ENCODE results near the gene PCDHGA1.
"Not testable (repeated sequence)": the region's sequence is repeated elsewhere in the genome, so short reads cannot be mapped to it uniquely, and the experiment has no call there.

PCDHGA1 gene

GRCh38 chr5:141382469-141383294, 52.4 kb downstream of the PCDHGA1 start, which contains the start of gene PCDHGA7:
PCDHGA7 (plus strand) TSS chr5:141382742; CDS start chr5:141382900, 158 bp downstream.
- DNase-seq (ENCODE audit: low spot score), result no peak

GRCh38 chr5:141383345-141383744, 53.0 kb downstream of the PCDHGA1 start:
- no peak for DNase-seq (ENCODE audit: low spot score)

GRCh38 chr5:141384471-141385267, 54.4 kb downstream of the PCDHGA1 start:
- no peak for DNase-seq (ENCODE audit: low spot score)

- DNase-seq (ENCODE audit: low spot score), result not testable (repeated sequence)
Measured at GRCh38 chr5:141387557-141388311, 57.4 kb downstream of the PCDHGA1 start, which contains the start of gene PCDHGB4. PCDHGB4 (plus strand) TSS chr5:141387698; CDS start chr5:141387885, 187 bp downstream.

GRCh38 chr5:141388661-141389060, 58.3 kb downstream of the PCDHGA1 start:
- no peak for DNase-seq (ENCODE audit: low spot score)

- DNase-seq (ENCODE audit: low spot score), result no peak
Measured at GRCh38 chr5:141389153-141390042, 59.1 kb downstream of the PCDHGA1 start.

GRCh38 chr5:141392429-141393198, 62.3 kb downstream of the PCDHGA1 start, which contains the start of gene PCDHGA8:
PCDHGA8 (plus strand) TSS chr5:141392633; CDS start chr5:141392814, 181 bp downstream.
- DNase-seq (ENCODE audit: low spot score), result no peak

- DNase-seq (ENCODE audit: low spot score), result no peak
Measured at GRCh38 chr5:141393267-141393666, 63.0 kb downstream of the PCDHGA1 start.

GRCh38 chr5:141394401-141395187, 64.3 kb downstream of the PCDHGA1 start:
- not testable (repeated sequence) for DNase-seq (ENCODE audit: low spot score)

- DNase-seq (ENCODE audit: low spot score), result not testable (repeated sequence)
Measured at GRCh38 chr5:141397756-141398551, 67.6 kb downstream of the PCDHGA1 start, which contains the start of gene PCDHGB5. PCDHGB5 (plus strand) TSS chr5:141397947; CDS start chr5:141398128, 181 bp downstream.

- DNase-seq (ENCODE audit: low spot score), result no peak
Measured at GRCh38 chr5:141398608-141399007, 68.3 kb downstream of the PCDHGA1 start.

GRCh38 chr5:141399555-141400258, 69.4 kb downstream of the PCDHGA1 start:
- no peak for DNase-seq (ENCODE audit: low spot score)

- peak; percentile 47 for DNase-seq (ENCODE audit: low spot score)
Measured at GRCh38 chr5:141402553-141403243, 72.4 kb downstream of the PCDHGA1 start, which contains the start of gene PCDHGA9. PCDHGA9 (plus strand) TSS chr5:141402778; CDS start chr5:141402953, 175 bp downstream.

- no peak for DNase-seq (ENCODE audit: low spot score)
Measured at GRCh38 chr5:141403387-141403786, 73.1 kb downstream of the PCDHGA1 start.

GRCh38 chr5:141407790-141408505, 77.6 kb downstream of the PCDHGA1 start, which contains the start of gene PCDHGB6:
PCDHGB6 (plus strand) TSS chr5:141408021; CDS start chr5:141408203, 182 bp downstream.
- DNase-seq (ENCODE audit: low spot score), result peak; percentile 73
